22Rv1 (cell line): ENCODE data around the gene ZNF93.
"Not testable (repeated sequence)": the region's sequence is repeated elsewhere in the genome, so short reads cannot be mapped to it uniquely, and the experiment has no call there.

ENCODE experiments used
- H3K27ac ChIP-seq: fragments of 450-650 bp; 2 replicates; pipeline ENCODE4 v1.5.1; 2017
- CTCF ChIP-seq: fragments of 450-650 bp; IDR thresholded peaks from 2 replicates; pipeline ENCODE4 v1.5.1; 2017; ENCODE audit warnings: mild to moderate bottlenecking
- ZFX ChIP-seq: fragments of 450-650 bp; IDR thresholded peaks from 2 replicates; pipeline ENCODE4 v1.6.1; 2017; ENCODE audit warnings: antibody characterized with exemption, borderline replicate concordance

The ZNF93 gene

DNA sequence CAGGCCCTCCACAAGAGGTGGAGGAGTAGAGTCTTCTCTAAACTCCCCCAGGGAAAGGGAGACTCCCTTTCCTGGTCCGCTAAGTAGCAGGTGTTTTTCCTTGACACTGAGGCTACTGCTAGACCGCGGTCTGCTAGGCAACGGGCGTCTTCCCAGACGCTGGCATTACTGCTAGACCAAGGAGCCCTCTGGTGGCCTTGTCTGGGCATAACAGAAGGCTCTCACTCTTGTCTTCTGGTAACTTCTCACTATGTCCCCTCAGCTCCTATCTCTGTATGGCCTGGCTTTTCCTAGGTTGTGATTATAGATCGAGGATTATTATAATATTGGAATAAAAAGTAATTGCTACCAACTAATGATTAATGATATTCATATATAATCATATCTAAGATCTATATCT lies 29.7 kb downstream of the ZNF93 start:
- H3K27ac ChIP-seq = not testable (repeated sequence)

GRCh38 chr19:19933432-19934314 lies 32.9 kb downstream of the ZNF93 start:
- not testable (repeated sequence) for H3K27ac ChIP-seq

More for the DNA sequence above, 29.7 kb downstream of the ZNF93 start:
- peak; percentile 30 for TF ChIP-seq CTCF

DNA sequence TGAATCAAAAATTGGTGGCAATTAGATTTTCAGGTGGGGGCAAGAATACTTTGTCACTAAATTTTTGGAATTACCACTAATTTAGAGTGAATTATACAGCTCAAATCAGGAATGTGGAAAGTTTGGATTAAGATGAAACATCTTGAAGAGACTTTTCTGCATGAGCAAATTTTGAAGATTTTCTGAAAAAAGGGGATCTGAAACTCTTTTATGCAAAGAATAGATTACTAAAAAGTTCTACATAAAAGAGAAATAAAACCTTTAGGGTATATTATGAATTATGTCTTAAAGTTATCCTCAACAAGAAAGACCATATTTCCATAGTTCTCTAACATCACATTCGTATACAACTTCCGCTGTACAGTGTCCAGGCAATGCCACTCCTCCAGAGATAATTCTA lies 36.7 kb downstream of the ZNF93 start:
- no peak for TF ChIP-seq ZFX
- no peak for TF ChIP-seq CTCF
- H3K27ac ChIP-seq = no peak overlapping the region

- H3K27ac ChIP-seq = no peak overlapping the region
- TF ChIP-seq CTCF = no peak
- no peak for TF ChIP-seq ZFX
Observed at GRCh38 chr19:19938449-19938848, 37.7 kb downstream of the ZNF93 start.

DNA sequence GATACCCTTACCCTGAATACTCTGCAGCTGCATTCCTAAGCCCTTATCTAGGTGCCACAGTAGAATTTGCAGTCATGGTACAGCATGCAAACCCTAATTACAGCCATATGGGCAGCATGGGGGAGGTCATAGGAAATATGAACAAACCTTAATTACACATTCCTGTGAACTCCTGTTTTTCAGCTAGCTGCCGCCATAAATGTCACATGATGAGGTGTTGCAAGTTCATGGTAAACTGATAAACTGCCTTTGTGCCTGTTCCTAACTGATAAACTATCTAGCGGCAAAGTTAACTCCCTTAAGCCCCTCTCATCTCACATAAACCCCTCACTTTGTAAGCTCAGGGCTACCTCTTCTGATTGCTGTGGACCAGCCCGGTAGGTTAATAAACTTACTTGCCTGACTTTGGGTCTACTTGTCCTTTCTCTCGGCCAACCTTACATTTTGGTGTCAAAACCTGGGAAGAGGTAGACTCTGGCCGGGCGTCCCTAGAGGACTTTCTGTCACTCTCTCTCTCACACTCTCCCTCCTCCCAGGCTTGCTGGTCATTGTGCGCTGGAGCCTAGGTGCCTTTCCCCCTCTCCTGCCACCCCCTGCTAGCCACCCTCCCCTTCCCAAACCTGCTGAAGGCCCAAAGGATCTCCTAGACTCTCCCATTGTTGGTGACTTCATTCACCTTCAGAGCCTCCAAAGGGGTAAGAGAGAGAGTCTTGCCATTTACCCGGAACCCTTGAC lies 43.3 kb downstream of the ZNF93 start:
- TF ChIP-seq CTCF (no peak), ZFX (no peak)
- no peak overlapping the region for H3K27ac ChIP-seq

DNA sequence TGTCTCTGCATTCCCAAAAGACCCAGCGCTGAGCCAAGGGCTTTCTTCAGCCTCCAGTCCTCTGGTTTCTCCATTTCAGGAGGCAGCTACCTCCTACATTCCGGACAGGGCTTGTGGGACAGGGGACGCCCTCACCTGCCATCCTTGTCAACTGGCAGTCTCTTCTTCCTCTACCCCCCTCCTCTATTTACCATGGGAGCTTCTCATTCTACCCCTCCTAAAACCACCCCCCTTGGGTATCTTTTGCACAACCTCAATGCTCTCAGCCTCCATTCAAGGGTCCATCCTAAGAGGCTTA lies 43.8 kb downstream of the ZNF93 start:
- no peak overlapping the region for H3K27ac ChIP-seq
- no peak for TF ChIP-seq CTCF
- TF ChIP-seq ZFX = no peak

GRCh38 chr19:19946226-19946625 lies 45.5 kb downstream of the ZNF93 start:
- no peak overlapping the region for H3K27ac ChIP-seq
- no peak for TF ChIP-seq ZFX
- no peak for TF ChIP-seq CTCF
